C4-2B (cell line): ENCODE measurements around the gene GFRA1.

Experiments
- ZFX ChIP-seq: fragments of 450-650 bp; IDR thresholded peaks from 2 replicates; pipeline ENCODE4 v1.6.1; 2017
- TF ChIP-seq, protein P1 (sequence below): fragments of 450-650 bp; conservative IDR thresholded peaks from 2 replicates; pipeline ENCODE4 v1.5.1; 2017; ENCODE audit warnings: mild to moderate bottlenecking

DNA sequence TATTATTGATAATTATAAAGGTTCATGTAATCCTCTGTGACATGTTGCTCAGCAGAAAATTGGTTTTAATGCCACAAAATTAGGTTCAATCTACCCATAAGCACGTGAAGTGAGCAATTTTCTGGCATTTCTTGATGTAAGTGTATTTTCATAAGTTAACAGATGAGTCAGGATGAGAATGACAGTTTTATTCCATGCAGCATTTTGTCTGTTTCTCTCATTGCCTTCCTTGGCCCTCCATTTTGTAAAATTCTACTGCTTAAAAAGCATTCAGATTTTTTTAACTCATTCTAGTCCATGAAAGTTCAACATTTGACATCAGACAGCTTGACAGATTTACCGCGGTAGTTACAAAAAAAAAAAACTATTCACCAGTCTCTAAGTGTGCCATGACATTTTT is 4.0 kb upstream of the GFRA1 start:
- TF ChIP-seq, protein P1, sequence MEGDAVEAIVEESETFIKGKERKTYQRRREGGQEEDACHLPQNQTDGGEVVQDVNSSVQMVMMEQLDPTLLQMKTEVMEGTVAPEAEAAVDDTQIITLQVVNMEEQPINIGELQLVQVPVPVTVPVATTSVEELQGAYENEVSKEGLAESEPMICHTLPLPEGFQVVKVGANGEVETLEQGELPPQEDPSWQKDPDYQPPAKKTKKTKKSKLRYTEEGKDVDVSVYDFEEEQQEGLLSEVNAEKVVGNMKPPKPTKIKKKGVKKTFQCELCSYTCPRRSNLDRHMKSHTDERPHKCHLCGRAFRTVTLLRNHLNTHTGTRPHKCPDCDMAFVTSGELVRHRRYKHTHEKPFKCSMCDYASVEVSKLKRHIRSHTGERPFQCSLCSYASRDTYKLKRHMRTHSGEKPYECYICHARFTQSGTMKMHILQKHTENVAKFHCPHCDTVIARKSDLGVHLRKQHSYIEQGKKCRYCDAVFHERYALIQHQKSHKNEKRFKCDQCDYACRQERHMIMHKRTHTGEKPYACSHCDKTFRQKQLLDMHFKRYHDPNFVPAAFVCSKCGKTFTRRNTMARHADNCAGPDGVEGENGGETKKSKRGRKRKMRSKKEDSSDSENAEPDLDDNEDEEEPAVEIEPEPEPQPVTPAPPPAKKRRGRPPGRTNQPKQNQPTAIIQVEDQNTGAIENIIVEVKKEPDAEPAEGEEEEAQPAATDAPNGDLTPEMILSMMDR: no peak
- no peak for TF ChIP-seq ZFX
